SKM-1 treated with dmso at 0.1 percent for 144 hours (cell line): ENCODE measurements around the gene SLC38A7.
A peak's percentile ranks its signal among the peaks of the same experiment; 100 is the strongest.
"Not testable (repeated sequence)": the region's sequence is repeated elsewhere in the genome, so short reads cannot be mapped to it uniquely, and the experiment has no call there.

Experiments used
- DNase-seq: peaks from one replicate; lab custom pipeline; 2025; ENCODE audit not compliant: unreplicated experiment; lab: John Stamatoyannopoulos, UW

Gene SLC38A7

GRCh38 chr16:58678716-58679115 is 5.9 kb downstream of the SLC38A7 start:
- DNase-seq = no peak

GRCh38 chr16:58678269-58678668 is 6.3 kb downstream of the SLC38A7 start:
- no peak for DNase-seq

GRCh38 chr16:58670946-58671583 is 13.5 kb downstream of the SLC38A7 start:
- DNase-seq = no peak

- DNase-seq = no peak
These were observed 14.4 kb downstream of the SLC38A7 start for GRCh38 chr16:58670177-58670576.

- no peak for DNase-seq
These were observed 19.4 kb downstream of the SLC38A7 start for GRCh38 chr16:58665200-58665599.

- peak; percentile 85 for DNase-seq
These were observed 23.3 kb downstream of the SLC38A7 start for GRCh38 chr16:58661199-58661830.

- DNase-seq = not testable (repeated sequence)
These were observed 24.7 kb downstream of the SLC38A7 start for GRCh38 chr16:58659911-58660310.

- DNase-seq = peak; percentile 74
These were observed 25.8 kb downstream of the SLC38A7 start for GRCh38 chr16:58658796-58659211.

GRCh38 chr16:58656899-58657298 is 27.7 kb downstream of the SLC38A7 start:
- no peak for DNase-seq

- DNase-seq = no peak
These were observed 29.4 kb downstream of the SLC38A7 start for GRCh38 chr16:58655215-58655596.

- DNase-seq = no peak
These were observed 29.9 kb downstream of the SLC38A7 start for GRCh38 chr16:58654560-58655214.

GRCh38 chr16:58652741-58653140 is 31.8 kb downstream of the SLC38A7 start:
- DNase-seq = no peak

GRCh38 chr16:58651965-58652348 is 32.6 kb downstream of the SLC38A7 start:
- no peak for DNase-seq

GRCh38 chr16:58649707-58650106 is 34.9 kb downstream of the SLC38A7 start:
- no peak for DNase-seq

- no peak for DNase-seq
These were observed 37.5 kb downstream of the SLC38A7 start for GRCh38 chr16:58647107-58647506.

GRCh38 chr16:58644765-58645487 is 39.6 kb downstream of the SLC38A7 start:
- DNase-seq = no peak

GRCh38 chr16:58644108-58644507 is 40.5 kb downstream of the SLC38A7 start:
- no peak for DNase-seq

- DNase-seq = no peak
These were observed 43.6 kb downstream of the SLC38A7 start for GRCh38 chr16:58640949-58641348.

GRCh38 chr16:58639836-58640235 is 44.7 kb downstream of the SLC38A7 start:
- DNase-seq = no peak

GRCh38 chr16:58639230-58639629 is 45.3 kb downstream of the SLC38A7 start:
- no peak for DNase-seq

- no peak for DNase-seq
These were observed 46.2 kb downstream of the SLC38A7 start for GRCh38 chr16:58638148-58639036.
